ENCODE data around the gene MXD4. TPM values are rescaled to one million over a fixed set of nuclear protein-coding genes. Genes with fewer than 3 reads are reported as not detected.
"Not testable (repeated sequence)": the region's sequence is repeated elsewhere in the genome, so short reads cannot be mapped to it uniquely, and the experiment has no call there.

Gene MXD4
- total RNA-seq, 2 experiments from 2014 or later: 26.9 to 29.6 TPM

DNA sequence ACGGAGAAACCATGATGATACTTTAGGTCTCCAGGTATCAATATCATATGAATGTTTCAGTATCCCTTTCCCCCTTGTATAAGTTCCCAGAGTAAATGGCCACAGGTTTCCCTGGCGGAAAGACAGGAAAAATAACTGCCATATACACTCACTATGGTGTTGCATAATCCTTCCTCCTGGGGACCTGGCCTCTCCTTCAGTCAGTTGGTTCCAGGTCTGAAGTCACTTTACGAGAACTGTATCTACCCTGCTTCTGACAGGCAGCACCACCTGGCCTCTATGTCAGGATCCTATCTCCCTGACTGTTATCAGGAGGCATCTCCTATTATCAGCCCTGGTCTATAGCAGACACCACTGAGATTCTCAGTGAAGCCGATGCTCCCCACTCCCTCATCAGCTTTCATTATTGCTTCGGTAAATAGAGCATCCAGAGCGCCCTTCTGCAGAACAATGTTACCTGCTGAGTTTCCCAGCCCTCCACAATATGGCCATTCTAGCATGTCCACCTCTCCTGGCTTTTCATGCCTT lies 42.6 kb downstream of the MXD4 start:
- no peaks in the 10 kb centered on the region for H3K9me3 Mint-ChIP-seq
- H3K4me1 Mint-ChIP-seq: peaks cover 16% of the 10 kb centered on the region
- POLR2A ChIA-PET: interaction anchor here (0.6 to 1.6 kb wide), 6 partner anchors 13 to 537 kb away, joined by 3 to 7 read pairs (median 3); partner anchors contain the start of gene TNIP2
- H3K36me3 Mint-ChIP-seq (ENCODE audit: low read depth): peaks cover 8% of the 10 kb centered on the region
- CTCF ChIA-PET: interaction anchor here (0.6 to 2.7 kb wide), 31 partner anchors 10 to 759 kb away, joined by 3 to 25 read pairs (median 5); partner anchors contain the start of genes CFAP99, FAM193A, HAUS3 and MXD4
- DNase-seq: no peak
- no peak overlapping the region for H3K4me3 Mint-ChIP-seq
- H3K27me3 Mint-ChIP-seq: no peaks in the 10 kb centered on the region
- no peak overlapping the region for H3K27ac Mint-ChIP-seq

DNA sequence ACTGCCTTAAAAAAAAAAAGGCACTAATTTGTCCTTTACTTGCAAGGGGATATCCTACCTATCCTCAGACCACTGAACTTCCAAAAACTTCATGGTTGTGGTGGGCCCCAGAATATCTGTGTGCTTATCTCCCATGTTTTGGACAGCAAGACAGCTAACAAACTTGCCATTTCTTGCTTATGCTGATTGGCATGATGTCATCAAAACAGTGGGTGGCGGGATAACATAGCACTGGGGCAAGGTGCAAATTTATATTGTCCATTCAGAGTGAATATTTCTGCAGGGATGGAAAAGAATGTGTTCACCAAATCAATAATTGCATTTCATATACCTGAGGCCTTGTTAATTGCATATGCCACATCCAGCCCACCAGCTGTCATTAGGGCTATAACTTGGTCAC lies 43.5 kb downstream of the MXD4 start:
- H3K27me3 Mint-ChIP-seq: no peaks in the 10 kb centered on the region
- no peak overlapping the region for H3K4me3 Mint-ChIP-seq
- H3K9me3 Mint-ChIP-seq: no peaks in the 10 kb centered on the region
- H3K27ac Mint-ChIP-seq: no peak overlapping the region
- peaks cover 7% of the 10 kb centered on the region for H3K36me3 Mint-ChIP-seq (ENCODE audit: low read depth)
- CTCF ChIA-PET: interaction anchor here (0.7 to 1.3 kb wide), 4 partner anchors 23 to 254 kb away, joined by 3 to 5 read pairs (median 4); partner anchors contain the start of genes CFAP99, HAUS3, POLN and ZFYVE28
- no peak for DNase-seq
- H3K4me1 Mint-ChIP-seq: peaks cover 16% of the 10 kb centered on the region
- POLR2A ChIA-PET: no interaction called here

DNA sequence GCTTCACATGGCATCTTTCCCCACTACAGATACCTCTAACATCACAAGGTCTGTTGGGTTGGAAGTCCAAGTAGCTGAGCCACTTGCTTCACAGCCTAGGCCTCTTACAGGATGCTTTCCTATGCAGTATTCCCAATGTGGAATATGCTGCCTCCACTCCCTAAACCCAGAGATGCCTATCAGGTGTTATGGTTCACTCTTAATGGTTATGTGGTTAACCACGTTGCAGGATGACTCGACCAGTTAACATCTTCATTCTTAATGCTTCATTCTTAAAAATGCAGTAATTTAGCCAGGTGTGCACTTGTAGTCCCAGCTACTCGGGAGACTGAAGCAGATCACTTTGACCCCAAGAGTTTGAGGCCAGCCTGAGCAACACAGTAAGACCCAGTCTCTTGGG lies 44.2 kb downstream of the MXD4 start:
- Mint-ChIP-seq H3K36me3 (ENCODE audit: low read depth) (peaks cover 2% of the 10 kb centered on the region), H3K27ac (no peak overlapping the region), H3K27me3 (no peaks in the 10 kb centered on the region), H3K9me3 (no peaks in the 10 kb centered on the region), H3K4me3 (no peak overlapping the region), H3K4me1 (peaks cover 16% of the 10 kb centered on the region)
- POLR2A ChIA-PET: no interaction called here
- CTCF ChIA-PET: interaction anchor here (0.7 to 1.3 kb wide), 3 partner anchors 136 to 255 kb away, joined by 3 to 5 read pairs (median 4); partner anchors contain the start of genes CFAP99 and ZFYVE28
- DNase-seq: no peak

DNA sequence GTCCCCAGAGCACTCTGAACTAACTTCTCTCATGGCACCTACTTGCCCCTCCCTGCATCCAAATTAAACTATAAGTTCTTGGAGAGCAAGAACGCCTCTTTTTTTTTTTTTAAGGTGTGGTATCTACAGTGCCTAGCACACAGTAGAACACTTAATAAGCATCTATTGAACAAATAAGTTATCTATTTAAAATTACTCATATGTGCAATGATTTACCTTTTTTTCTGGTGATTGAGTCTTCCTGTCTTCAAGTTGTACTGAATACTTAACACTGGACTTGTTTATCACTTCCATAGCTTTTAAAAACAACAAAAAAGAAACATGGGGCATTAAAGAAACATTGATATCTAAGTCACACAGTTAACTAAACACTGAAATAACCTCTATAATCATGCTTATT lies 49.1 kb downstream of the MXD4 start:
- Mint-ChIP-seq H3K36me3 (ENCODE audit: low read depth) (no peaks in the 10 kb centered on the region), H3K4me1 (peaks cover 5% of the 10 kb centered on the region), H3K9me3 (no peaks in the 10 kb centered on the region), H3K27ac (no peak overlapping the region), H3K4me3 (no peak overlapping the region), H3K27me3 (no peaks in the 10 kb centered on the region)
- no peak for DNase-seq
- ChIA-PET CTCF (no interaction called here), POLR2A (no interaction called here)

DNA sequence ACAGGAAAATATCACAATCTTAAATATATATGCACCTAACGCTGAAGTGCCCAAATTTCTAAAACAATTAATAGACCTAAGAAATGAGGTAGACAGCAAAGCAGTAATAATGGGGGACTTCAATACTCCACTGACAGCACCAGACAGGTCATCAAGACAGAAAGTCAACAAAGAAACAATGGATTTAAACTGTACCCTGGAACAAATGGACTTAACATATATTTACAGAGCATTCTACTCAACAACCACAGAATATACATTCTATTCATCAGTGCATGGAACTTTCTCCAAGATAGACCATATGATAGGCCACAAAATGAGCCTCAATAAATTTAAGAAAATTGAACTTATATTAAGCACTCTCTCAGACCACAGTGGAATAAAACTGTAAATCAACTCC lies 59.1 kb downstream of the MXD4 start:
- CTCF ChIA-PET; DNase-seq; H3K9me3 Mint-ChIP-seq; H3K4me1 Mint-ChIP-seq; H3K36me3 Mint-ChIP-seq (ENCODE audit: low read depth); H3K27ac Mint-ChIP-seq; POLR2A ChIA-PET; H3K27me3 Mint-ChIP-seq; H3K4me3 Mint-ChIP-seq: not testable (repeated sequence)

Other genes with a start within 250 kb of the MXD4 start
- under 1 TPM; 0.08 to 0.10 TPM for gene NAT8L, start 202.8 kb downstream of the MXD4 start, total RNA-seq
- 10 to 100 TPM; 27.1 to 27.4 TPM for gene HAUS3, start 20.0 kb downstream of the MXD4 start, total RNA-seq
- 1 to 10 TPM; 3.3 to 4.0 TPM for gene POLN, start 20.0 kb downstream of the MXD4 start, total RNA-seq
- gene ZFYVE28, start 156.5 kb upstream of the MXD4 start, total RNA-seq: 10 to 100 TPM; 38.9 to 40.1 TPM
- gene CFAP99, start 156.8 kb upstream of the MXD4 start, total RNA-seq: under 1 TPM; 0.08 TPM
- 100 to 1,000 TPM; 106 to 113 TPM for gene RNF4, start 207.0 kb upstream of the MXD4 start, total RNA-seq